Endothelial cell of umbilical vein (primary cell): ENCODE data around the gene ATAD1. TPM values are rescaled to one million over a fixed set of nuclear protein-coding genes. Genes with fewer than 3 reads are reported as not detected.

ENCODE experiments used
- BruUV-seq: library from RNA; stranded (reverse); fragments of 400-500 nt; replicated peaks from 2 replicates; lab custom pipeline; 2021; lab: Mats Ljungman, UMichigan
- CTCF ChIA-PET: fragments of 300-600, 350-600 bp; sonication (Branson Sonifier 250); formaldehyde crosslinking; loops from one replicate; lab custom pipeline; 2021; ENCODE audit warnings: antibody characterized with exemption, inconsistent platforms; lab: Charles Lee
- POLR2A ChIA-PET: fragments of 300-600, 350-600 bp; sonication (Branson Sonifier 250); formaldehyde crosslinking; loops from one replicate; lab custom pipeline; 2021; ENCODE audit warnings: antibody characterized with exemption, inconsistent platforms; lab: Charles Lee
- DNase-seq: peaks from one replicate; pipeline ENCODE4 v3.0.0-alpha.2; 2011; ENCODE audit warnings: low read depth, low spot score
- FAIRE-seq: peaks from 2 replicates; lab custom pipeline; 2011; peaks lifted over from hg19 to GRCh38; lab: Jason Lieb, UNC
- H2AFZ ChIP-seq: 2 replicates; pipeline ENCODE4 v1.6.0; 2012; ENCODE audit warnings: low read depth, low read length, control low read depth, inconsistent platforms
- H3K27ac ChIP-seq: 2 replicates; pipeline ENCODE4 v1.5.1; 2011; ENCODE audit warnings: low read depth, mild to moderate bottlenecking, control low read depth, low read length, moderate library complexity; ENCODE audit not compliant: insufficient read depth
- H3K27me3 ChIP-seq, 2 experiments: 2 replicates each; pipeline versions ENCODE4 v1.6.0 to v1.6.1; 2011; ENCODE audit warnings: low read length in 2 of 2, mixed read lengths in 1 of 2; ENCODE audit not compliant: control insufficient read depth in 2 of 2, insufficient read depth in 2 of 2
- H3K36me3 ChIP-seq, 2 experiments: 2 replicates in 1 of 2; 3 replicates in 1 of 2; pipeline ENCODE4 v1.5.1; 2011; ENCODE audit warnings: low read length in 2 of 2, mild to moderate bottlenecking in 1 of 2, moderate library complexity in 1 of 2; ENCODE audit not compliant: control insufficient read depth in 2 of 2, insufficient read depth in 2 of 2; ENCODE audit errors: extremely low read depth in 1 of 2
- H3K4me1 ChIP-seq: 3 replicates; pipeline ENCODE4 v1.5.1; 2011; ENCODE audit warnings: mild to moderate bottlenecking, low read length; ENCODE audit not compliant: control insufficient read depth, insufficient read depth; ENCODE audit errors: extremely low read depth
- H3K4me2 ChIP-seq: 2 replicates; pipeline ENCODE4 v1.6.1; 2011; ENCODE audit warnings: low read length, control low read depth, mixed read lengths; ENCODE audit not compliant: insufficient read depth
- H3K4me3 ChIP-seq, 3 experiments: fragments of 200-600 bp in 1 of 3; sonication (generic), shearing (Covaris generic) in 1 of 3; replicated peaks in 1 of 3; 2 replicates each; pipeline ENCODE4 v1.5.1; 2011 to 2016; ENCODE audit warnings: control low read depth in 3 of 3, low read length in 3 of 3, mild to moderate bottlenecking in 2 of 3, inconsistent platforms in 1 of 3, low read depth in 1 of 3, moderate library complexity in 1 of 3; ENCODE audit not compliant: insufficient read depth in 1 of 3
- H3K79me2 ChIP-seq: 2 replicates; pipeline ENCODE4 v1.6.0; 2012; ENCODE audit warnings: low read length, inconsistent platforms; ENCODE audit not compliant: control insufficient read depth, insufficient read depth
- H3K9ac ChIP-seq: replicated peaks from 2 replicates; pipeline ENCODE3; 2011; ENCODE audit warnings: low read length, control low read depth; ENCODE audit not compliant: insufficient read depth; ENCODE audit errors: extremely low read depth
- H3K9me1 ChIP-seq: replicated peaks from 3 replicates; pipeline ENCODE4 v1.6.0; 2011; ENCODE audit warnings: mild to moderate bottlenecking, low read length; ENCODE audit not compliant: control insufficient read depth, insufficient read depth; ENCODE audit errors: extremely low read depth
- H3K9me3 ChIP-seq: replicated peaks from 2 replicates; pipeline ENCODE4 v1.5.1; 2012; ENCODE audit warnings: low read length, inconsistent platforms; ENCODE audit not compliant: control insufficient read depth, insufficient read depth
- H4K20me1 ChIP-seq: replicated peaks from 2 replicates; pipeline ENCODE3; 2011; ENCODE audit warnings: mild to moderate bottlenecking, low read length; ENCODE audit not compliant: control insufficient read depth, insufficient read depth; ENCODE audit errors: extremely low read depth
- CTCF ChIP-seq, 2 donors: IDR thresholded peaks; 1 replicate in 1 of 2; 2 replicates in 1 of 2; pipeline ENCODE4 v1.5.1; 2011; ENCODE audit warnings: low read length in 2 of 2, mild to moderate bottlenecking in 2 of 2, moderate library complexity in 2 of 2, control low read depth in 1 of 2, inconsistent platforms in 1 of 2, low read depth in 1 of 2; ENCODE audit not compliant: insufficient read depth in 1 of 2; ENCODE audit errors: extremely low read depth in 1 of 2
- EZH2 ChIP-seq: IDR thresholded peaks from 2 replicates; pipeline ENCODE4 v1.6.1; 2012; ENCODE audit warnings: borderline replicate concordance, low read depth, mild to moderate bottlenecking, moderate library complexity, low read length, inconsistent platforms; ENCODE audit not compliant: severe bottlenecking
- FOS ChIP-seq: IDR thresholded peaks from 2 replicates; pipeline ENCODE4 v1.6.1; 2011; ENCODE audit warnings: mild to moderate bottlenecking, low read length, moderate library complexity, borderline replicate concordance; ENCODE audit not compliant: insufficient read depth
- GATA2 ChIP-seq: IDR thresholded peaks from 2 replicates; pipeline ENCODE4 v1.7.0; 2011; ENCODE audit warnings: low read depth, mild to moderate bottlenecking, moderate library complexity, mixed read lengths, low read length; ENCODE audit not compliant: insufficient read length, insufficient read depth
- JUN ChIP-seq: IDR thresholded peaks from 2 replicates; pipeline ENCODE4 v1.6.1; 2011; ENCODE audit warnings: borderline replicate concordance, low read depth; ENCODE audit not compliant: insufficient read length, insufficient read depth
- MAX ChIP-seq: IDR thresholded peaks from 2 replicates; pipeline ENCODE4 v1.6.1; 2011; ENCODE audit not compliant: insufficient read depth, insufficient read length
- MYC ChIP-seq: IDR thresholded peaks from one replicate; pipeline ENCODE4 v1.6.1; 2011; ENCODE audit warnings: mild to moderate bottlenecking, low read depth, low read length
- POLR2A ChIP-seq: IDR thresholded peaks from 2 replicates; pipeline ENCODE4 v1.6.1; 2012; ENCODE audit warnings: low read depth, mild to moderate bottlenecking, control low read depth, low read length
- POLR2AphosphoS5 ChIP-seq: IDR thresholded peaks from 2 replicates; pipeline ENCODE4 v1.6.1; 2012; ENCODE audit warnings: low read depth, mild to moderate bottlenecking, control low read depth, low read length, moderate library complexity; ENCODE audit not compliant: insufficient read depth
- dilution Hi-C: fragments of 300-500 bp; cut with MboI; formaldehyde crosslinking; loops from one replicate; pipeline ENCODE4 v1.15.0; 2019; ENCODE audit warnings: low sequenced_read_pairs; ENCODE audit not compliant: extremely low pct_ligation_motif_present
- intact Hi-C: fragments of 100-400 bp; cut with micrococcal nuclease; formaldehyde crosslinking; loops from one replicate; pipeline ENCODE4 v1.10.0; 2022
- polyA plus RNA-seq, 4 experiments: library from polyadenylated mRNA; depleted of rRNA in 3 of 4; stranded (reverse) in 3 of 4; unstranded in 1 of 4; fragments of >200 nt; gene quantifications; 2 replicates each; pipeline versions ENCODE4 v1.2.1 to v1.2.3, GENCODE V29; 2011 to 2012; ENCODE audit warnings: missing spikeins in 1 of 4
- total RNA-seq: library from RNA; stranded (reverse); gene quantifications from 2 replicates; pipeline ENCODE4 v1.2.3, GENCODE V29; 2021

Gene ATAD1
- total and polyA plus RNA-seq, 2 donors (not counting 3 experiments of a cell fraction or from before 2014, with no cell fraction given) = 5.2 to 25.8 TPM

- H3K79me2 ChIP-seq = no peaks in the 10 kb centered on the region
- DNase-seq = no peak
- ChIA-PET POLR2A (no interaction called here), CTCF (interaction anchor here (0.7 to 3.8 kb wide), 8 partner anchors 19 to 707 kb away, joined by 3 to 12 read pairs (median 4); no protein-coding TSS in a partner anchor)
- H3K9me3 ChIP-seq = no peaks in the 10 kb centered on the region
- dilution Hi-C loops (no loop called here), intact Hi-C loops (no loop called here)
- H2AFZ ChIP-seq = no peak overlapping the region
- H3K9ac ChIP-seq = no peak overlapping the region
- no peaks in the 10 kb centered on the region for H3K36me3 ChIP-seq
- no peaks in the 10 kb centered on the region for H3K9me1 ChIP-seq
- TF ChIP-seq POLR2A = no peak
- TF ChIP-seq JUN = no peak
- TF ChIP-seq POLR2AphosphoS5 = no peak
- TF ChIP-seq CTCF (IDR thresholded peaks at IDR 0.05; ENCODE audit: extremely low read depth in 1 of 2, insufficient read depth in 1 of 2, low read depth in 1 of 2, low read length in 2 of 2) = no peak
- no peak for TF ChIP-seq MYC
- no peak for TF ChIP-seq GATA2
- no peak for TF ChIP-seq MAX
- no peak for TF ChIP-seq FOS
- TF ChIP-seq EZH2 = no peak
- peaks cover 3% of the 10 kb centered on the region for H3K4me1 ChIP-seq
- H3K4me2 ChIP-seq = no peak overlapping the region
- H3K27me3 ChIP-seq = no peaks in the 10 kb centered on the region
- H3K4me3 ChIP-seq = no peak overlapping the region
- H4K20me1 ChIP-seq = no peaks in the 10 kb centered on the region
- no peak for FAIRE-seq
- H3K27ac ChIP-seq = no peak overlapping the region
- BruUV-seq = no TSS peak
These were observed 28.0 kb upstream of the ATAD1 start for GRCh38 chr10:87846023-87846422.
